H1 (cell line): ENCODE data around the gene SLC25A26. TPM values are rescaled to one million over a fixed set of nuclear protein-coding genes. Genes with fewer than 3 reads are reported as not detected.

ENCODE experiments used
- CBX5 ChIP-seq: fragments of 300-800, 300-1000 bp; sonication (generic); IDR thresholded peaks from 2 replicates; pipeline ENCODE4 v1.7.1; 2016; ENCODE audit warnings: antibody characterized with exemption, low read length, low read depth
- CTBP2 ChIP-seq: IDR thresholded peaks from 2 replicates; pipeline ENCODE4 v1.7.0; 2011; ENCODE audit warnings: borderline replicate concordance, mild to moderate bottlenecking, moderate library complexity, mixed read lengths, low read length; ENCODE audit not compliant: insufficient read depth, insufficient read length
- GTF2F1 ChIP-seq: IDR thresholded peaks from 2 replicates; pipeline ENCODE4 v1.6.1; 2012; ENCODE audit warnings: low read depth, low read length, improper control_type of control experiment, borderline replicate concordance
- KDM5A ChIP-seq: fragments of 200-600 bp; IDR thresholded peaks from 2 replicates; pipeline ENCODE4 v1.7.1; 2012; ENCODE audit warnings: mild to moderate bottlenecking, low read length, inconsistent platforms, mixed read lengths
- RFX5 ChIP-seq: IDR thresholded peaks from 2 replicates; pipeline ENCODE4 v1.6.1; 2011; ENCODE audit warnings: low read depth, low read length, improper control_type of control experiment, borderline replicate concordance
- polyA plus RNA-seq, 7 experiments: library from polyadenylated mRNA; depleted of rRNA in 3 of 7; stranded (reverse) in 5 of 7; unstranded in 2 of 7; fragments of >200 nt in 5 of 7; fragments of 200-250 nt in 2 of 7; gene quantifications; 1 replicate in 5 of 7; 2 replicates in 1 of 7; 4 replicates in 1 of 7; pipeline versions ENCODE4 v1.2.1 to v1.2.3, GENCODE V29; 2011 to 2013; ENCODE audit warnings: missing spikeins in 2 of 7, mixed read lengths in 2 of 7
- total RNA-seq: library from RNA; stranded (reverse); fragmentation: NEBNext Ultra II Directional; extraction: Animal tissue kit (Norgen Biotek cat#: 25700); gene quantifications from 2 replicates; pipeline ENCODE4 v1.2.1, GENCODE V29; 2021

The SLC25A26 gene
- total and polyA plus RNA-seq, 2 of the 8 experiments (the other 6 are each of a cell fraction or from before 2014, with no cell fraction given), result 30.0 to 37.0 TPM

DNA sequence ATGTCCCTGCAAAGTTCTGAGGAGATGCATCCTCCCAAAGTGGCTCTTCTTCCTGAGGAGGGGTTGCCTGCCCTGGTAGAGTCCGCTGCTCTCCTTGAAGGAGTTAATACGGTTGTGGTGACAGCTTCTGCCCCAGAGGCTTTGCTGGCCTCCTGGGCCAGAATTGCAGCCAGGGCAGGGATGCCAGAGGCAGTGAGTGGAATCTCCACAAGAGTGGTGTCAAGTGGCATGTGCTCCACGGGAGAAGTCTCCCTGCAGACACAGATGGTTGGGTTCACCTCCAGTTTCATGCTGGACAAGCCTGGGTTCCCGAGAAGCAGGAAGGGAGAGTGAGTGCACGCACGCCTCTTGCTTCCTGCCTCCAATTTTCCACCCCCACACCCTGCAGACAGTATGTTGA, 105.5 kb downstream of the SLC25A26 start (continued):
- no peak for TF ChIP-seq RFX5
- no peak for TF ChIP-seq KDM5A
- TF ChIP-seq CTBP2, result no peak
- no peak for TF ChIP-seq GTF2F1
- no peak for TF ChIP-seq CBX5
